ENCODE data around the gene TENM4.

DNA sequence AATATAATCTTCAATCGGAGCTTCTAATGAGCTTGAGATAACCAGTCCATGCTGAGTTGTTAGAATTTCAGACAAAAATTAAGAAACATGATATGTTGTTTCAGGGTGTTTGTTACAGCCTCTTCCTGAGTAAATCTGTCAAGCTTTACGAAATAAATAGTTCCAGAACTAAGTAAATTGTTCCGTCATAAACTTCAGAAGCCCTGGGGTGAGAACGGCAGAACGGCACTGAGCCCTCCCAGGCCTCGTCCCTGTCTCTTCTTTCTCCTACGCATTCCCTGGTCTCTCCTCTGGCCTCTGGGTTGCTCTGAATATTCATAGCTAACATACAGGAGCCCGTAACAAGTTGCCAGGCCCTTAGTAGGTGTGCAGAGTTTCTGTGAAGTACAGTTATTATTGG lies 475.4 kb downstream of the TENM4 start:
- TF ChIP-seq, protein P1, sequence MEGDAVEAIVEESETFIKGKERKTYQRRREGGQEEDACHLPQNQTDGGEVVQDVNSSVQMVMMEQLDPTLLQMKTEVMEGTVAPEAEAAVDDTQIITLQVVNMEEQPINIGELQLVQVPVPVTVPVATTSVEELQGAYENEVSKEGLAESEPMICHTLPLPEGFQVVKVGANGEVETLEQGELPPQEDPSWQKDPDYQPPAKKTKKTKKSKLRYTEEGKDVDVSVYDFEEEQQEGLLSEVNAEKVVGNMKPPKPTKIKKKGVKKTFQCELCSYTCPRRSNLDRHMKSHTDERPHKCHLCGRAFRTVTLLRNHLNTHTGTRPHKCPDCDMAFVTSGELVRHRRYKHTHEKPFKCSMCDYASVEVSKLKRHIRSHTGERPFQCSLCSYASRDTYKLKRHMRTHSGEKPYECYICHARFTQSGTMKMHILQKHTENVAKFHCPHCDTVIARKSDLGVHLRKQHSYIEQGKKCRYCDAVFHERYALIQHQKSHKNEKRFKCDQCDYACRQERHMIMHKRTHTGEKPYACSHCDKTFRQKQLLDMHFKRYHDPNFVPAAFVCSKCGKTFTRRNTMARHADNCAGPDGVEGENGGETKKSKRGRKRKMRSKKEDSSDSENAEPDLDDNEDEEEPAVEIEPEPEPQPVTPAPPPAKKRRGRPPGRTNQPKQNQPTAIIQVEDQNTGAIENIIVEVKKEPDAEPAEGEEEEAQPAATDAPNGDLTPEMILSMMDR (IDR thresholded peaks at IDR 0.05), result no peak
- no peak for TF ChIP-seq EZH2 (IDR thresholded peaks at IDR 0.05)

All from neural progenitor cell (in vitro differentiated cells).